ENCODE data around the gene BARD1.

DNA sequence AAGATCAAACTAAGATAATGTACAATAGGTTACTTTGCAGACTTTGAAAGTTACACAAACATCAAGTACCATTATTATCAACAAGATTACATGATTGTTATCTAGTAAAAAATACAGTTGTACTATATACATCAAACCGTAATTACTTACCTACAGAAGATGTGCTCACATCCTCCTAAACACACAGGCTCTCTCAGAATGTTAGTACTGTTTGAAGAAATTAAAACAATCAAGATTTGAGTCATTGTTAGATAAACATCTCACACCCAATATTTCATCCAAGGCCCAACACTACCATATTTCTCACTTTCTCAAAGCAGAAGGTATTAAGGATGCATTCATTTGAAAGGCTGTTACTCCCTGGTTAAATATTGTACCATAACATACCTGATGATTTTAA is 12.6 kb downstream of the BARD1 start:
- TF ChIP-seq, protein P1, sequence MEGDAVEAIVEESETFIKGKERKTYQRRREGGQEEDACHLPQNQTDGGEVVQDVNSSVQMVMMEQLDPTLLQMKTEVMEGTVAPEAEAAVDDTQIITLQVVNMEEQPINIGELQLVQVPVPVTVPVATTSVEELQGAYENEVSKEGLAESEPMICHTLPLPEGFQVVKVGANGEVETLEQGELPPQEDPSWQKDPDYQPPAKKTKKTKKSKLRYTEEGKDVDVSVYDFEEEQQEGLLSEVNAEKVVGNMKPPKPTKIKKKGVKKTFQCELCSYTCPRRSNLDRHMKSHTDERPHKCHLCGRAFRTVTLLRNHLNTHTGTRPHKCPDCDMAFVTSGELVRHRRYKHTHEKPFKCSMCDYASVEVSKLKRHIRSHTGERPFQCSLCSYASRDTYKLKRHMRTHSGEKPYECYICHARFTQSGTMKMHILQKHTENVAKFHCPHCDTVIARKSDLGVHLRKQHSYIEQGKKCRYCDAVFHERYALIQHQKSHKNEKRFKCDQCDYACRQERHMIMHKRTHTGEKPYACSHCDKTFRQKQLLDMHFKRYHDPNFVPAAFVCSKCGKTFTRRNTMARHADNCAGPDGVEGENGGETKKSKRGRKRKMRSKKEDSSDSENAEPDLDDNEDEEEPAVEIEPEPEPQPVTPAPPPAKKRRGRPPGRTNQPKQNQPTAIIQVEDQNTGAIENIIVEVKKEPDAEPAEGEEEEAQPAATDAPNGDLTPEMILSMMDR (IDR thresholded peaks at IDR 0.05): no peak
- TF ChIP-seq EZH2 (IDR thresholded peaks at IDR 0.05; ENCODE audit: borderline replicate concordance, insufficient read depth, low read depth, low read length, poor library complexity, severe bottlenecking): no peak
